SK-N-SH (cell line): ENCODE results near the gene ST3GAL6. TPM values are rescaled to one million over a fixed set of nuclear protein-coding genes. Genes with fewer than 3 reads are reported as not detected.
A peak's percentile ranks its signal among the peaks of the same experiment; 100 is the strongest.

Experiments
- CTCF ChIA-PET: fragments of 300-600, 350-600 bp; formaldehyde crosslinking; extraction: SDS; loops from one replicate; lab custom pipeline; 2021; lab: Yijun Ruan, JAX
- POLR2A ChIA-PET: fragments of 350-600 bp; sonication (Branson Sonifier 250); formaldehyde crosslinking; extraction: SDS; loops from one replicate; lab custom pipeline; 2020; ENCODE audit warnings: antibody characterized with exemption, inconsistent platforms; lab: Yijun Ruan, JAX
- DNase-seq: peaks from one replicate; pipeline ENCODE4 v3.0.0; 2012
- H2AFZ ChIP-seq: fragments of 200-600 bp; sonication (generic); 2 replicates; pipeline ENCODE4 v1.8.1; 2016; ENCODE audit warnings: antibody characterized with exemption, mild to moderate bottlenecking, low read depth
- H3F3A ChIP-seq: fragments of 200-600 bp; sonication (generic); replicated peaks from 2 replicates; pipeline ENCODE3; 2016; ENCODE audit warnings: antibody characterized with exemption, mild to moderate bottlenecking; ENCODE audit not compliant: insufficient read depth
- H3K27ac ChIP-seq, 2 experiments: fragments of 200-500 bp in 1 of 2; fragments of 200-600 bp in 1 of 2; sonication (Bioruptor generic) in 1 of 2; sonication (generic), shearing (Covaris generic) in 1 of 2; 2 replicates each; pipeline versions ENCODE4 v1.5.1 to v1.6.1; 2014 to 2016; ENCODE audit warnings: low read depth in 2 of 2, inconsistent platforms in 1 of 2, low read length in 1 of 2, mild to moderate bottlenecking in 1 of 2, mixed read lengths in 1 of 2
- H3K27me3 ChIP-seq: fragments of 200-600 bp; sonication (generic), shearing (Covaris generic); 2 replicates; pipeline ENCODE4 v1.6.1; 2016; ENCODE audit warnings: mixed run types; ENCODE audit not compliant: insufficient read depth
- H3K36me3 ChIP-seq, 2 experiments: fragments of 200-500 bp in 1 of 2; fragments of 200-600 bp in 1 of 2; sonication (Bioruptor generic) in 1 of 2; sonication (generic) in 1 of 2; replicated peaks in 1 of 2; 2 replicates each; pipeline versions ENCODE3 to v1.5.1; 2014 to 2016; ENCODE audit warnings: low read length in 1 of 2, mild to moderate bottlenecking in 1 of 2; ENCODE audit not compliant: insufficient read depth in 2 of 2, control insufficient read depth in 1 of 2
- H3K4me1 ChIP-seq, 2 experiments: fragments of 200-500 bp in 1 of 2; fragments of 200-600 bp in 1 of 2; sonication (Bioruptor generic) in 1 of 2; sonication (generic), shearing (Covaris generic) in 1 of 2; 2 replicates each; pipeline versions ENCODE4 v1.5.1 to v1.6.1; 2014 to 2016; ENCODE audit warnings: low read depth in 1 of 2, low read length in 1 of 2, mixed run types in 1 of 2; ENCODE audit not compliant: insufficient read depth in 2 of 2, control insufficient read depth in 1 of 2
- H3K4me2 ChIP-seq: fragments of 200-600 bp; sonication (generic), shearing (Covaris generic); 2 replicates; pipeline ENCODE4 v1.6.1; 2017; ENCODE audit warnings: mixed run types
- H3K4me3 ChIP-seq, 2 experiments: fragments of 200-500 bp in 1 of 2; fragments of 200-600 bp in 1 of 2; sonication (Bioruptor generic) in 1 of 2; sonication (generic), shearing (Covaris generic) in 1 of 2; 2 replicates each; pipeline versions ENCODE4 v1.5.1 to v1.8.1; 2014 to 2016; ENCODE audit warnings: low read depth in 2 of 2, inconsistent platforms in 1 of 2, low read length in 1 of 2, mild to moderate bottlenecking in 1 of 2, mixed read lengths in 1 of 2, moderate library complexity in 1 of 2
- H3K79me2 ChIP-seq: fragments of 200-600 bp; sonication (generic); 2 replicates; pipeline ENCODE4 v1.8.1; 2017; ENCODE audit warnings: mild to moderate bottlenecking; ENCODE audit not compliant: insufficient read depth
- H3K9ac ChIP-seq: fragments of 200-600 bp; sonication (generic); 2 replicates; pipeline ENCODE4 v1.6.1; 2017; ENCODE audit warnings: mixed run types
- H3K9me2 ChIP-seq: fragments of 200-600 bp; sonication (generic); 2 replicates; pipeline ENCODE4 v1.6.1; 2017; ENCODE audit warnings: mixed run types
- H3K9me3 ChIP-seq: fragments of 200-600 bp; sonication (generic); 2 replicates; pipeline ENCODE4 v1.6.1; 2017; ENCODE audit warnings: mixed run types, mild to moderate bottlenecking, moderate library complexity
- H4K20me1 ChIP-seq: fragments of 200-600 bp; sonication (generic); 2 replicates; pipeline ENCODE4 v1.6.1; 2017; ENCODE audit warnings: mild to moderate bottlenecking, mixed run types; ENCODE audit not compliant: insufficient read depth
- CHD2 ChIP-seq: fragments of 150-350 bp; IDR thresholded peaks from 2 replicates; pipeline ENCODE4 v1.6.1; 2018; ENCODE audit warnings: low read length; ENCODE audit not compliant: partially characterized antibody
- EP300 ChIP-seq, 2 experiments: IDR thresholded peaks; 2 replicates each; pipeline versions ENCODE4 v1.4.0 to v1.6.1; 2012; ENCODE audit warnings: borderline replicate concordance in 1 of 2, low read depth in 1 of 2, low read length in 1 of 2
- GABPA ChIP-seq: IDR thresholded peaks from 2 replicates; pipeline ENCODE4 v1.4.0; 2012; ENCODE audit warnings: low read depth, mild to moderate bottlenecking
- GATA2 ChIP-seq: sonication (generic); formaldehyde crosslinking; IDR thresholded peaks from 2 replicates; pipeline ENCODE4 v1.5.0; 2020; ENCODE audit warnings: mild to moderate bottlenecking, missing genetic modification reagents
- JUND ChIP-seq: IDR thresholded peaks from 2 replicates; pipeline ENCODE4 v1.4.0; 2012
- NFIC ChIP-seq: IDR thresholded peaks from 2 replicates; pipeline ENCODE4 v1.4.0; 2012; ENCODE audit warnings: borderline replicate concordance
- POLR2AphosphoS5 ChIP-seq: IDR thresholded peaks from 2 replicates; pipeline ENCODE4 v1.6.1; 2012; ENCODE audit warnings: low read depth, low read length
- RAD21 ChIP-seq: IDR thresholded peaks from 2 replicates; pipeline ENCODE4 v1.6.1; 2012; ENCODE audit warnings: mild to moderate bottlenecking, low read length
- RFX5 ChIP-seq: IDR thresholded peaks from 2 replicates; pipeline ENCODE4 v1.6.1; 2012; ENCODE audit warnings: mild to moderate bottlenecking, improper control_type of control experiment, low read length
- SIN3A ChIP-seq: IDR thresholded peaks from 2 replicates; pipeline ENCODE4 v1.6.1; 2012; ENCODE audit warnings: low read depth, mild to moderate bottlenecking, low read length, moderate library complexity, borderline replicate concordance
- SMC3 ChIP-seq: IDR thresholded peaks from 2 replicates; pipeline ENCODE4 v1.6.1; 2012; ENCODE audit warnings: low read depth, low read length, improper control_type of control experiment
- TCF12 ChIP-seq: IDR thresholded peaks from 2 replicates; pipeline ENCODE4 v1.4.0; 2012
- TEAD4 ChIP-seq: IDR thresholded peaks from 2 replicates; pipeline ENCODE4 v1.4.0; 2012; ENCODE audit warnings: mild to moderate bottlenecking, borderline replicate concordance; ENCODE audit not compliant: insufficient read depth
- YY1 ChIP-seq: IDR thresholded peaks from 2 replicates; pipeline ENCODE4 v1.4.0; 2012; ENCODE audit warnings: low read depth, mild to moderate bottlenecking
- WGBS: methylation state at CpG from one replicate; pipeline ENCODE4 v1.1.6; 2017; ENCODE audit warnings: low lambda C conversion rate; 5-methylcytosine and 5-hydroxymethylcytosine counted together
- polyA plus RNA-seq, 3 experiments: library from polyadenylated mRNA; depleted of rRNA; stranded (reverse); fragments of >200 nt; gene quantifications; 2 replicates each; pipeline ENCODE4 v1.2.3, GENCODE V29; 2012
- TF ChIP-seq, protein P1 (sequence below): fragments of 150-350 bp; IDR thresholded peaks from 2 replicates; pipeline ENCODE4 v1.6.1; 2017; ENCODE audit warnings: antibody characterized with exemption, low read length, low read depth, borderline replicate concordance
- TF ChIP-seq, protein P2 (sequence below): IDR thresholded peaks from 2 replicates; pipeline ENCODE4 v1.4.0; 2012; ENCODE audit warnings: low read depth, borderline replicate concordance
- TF ChIP-seq, protein P3 (sequence below): fragments of 150-350 bp; IDR thresholded peaks from 2 replicates; pipeline ENCODE4 v1.6.1; 2016; ENCODE audit warnings: mild to moderate bottlenecking, low read depth, low read length
- TF ChIP-seq, protein P4 (sequence below): IDR thresholded peaks from 2 replicates; pipeline ENCODE4 v1.4.0; 2012; ENCODE audit warnings: low read depth, borderline replicate concordance

The ST3GAL6 gene
- polyA plus RNA-seq, 1 of the 3 experiments (the other 2 are of a cell fraction): 16.3 TPM

DNA sequence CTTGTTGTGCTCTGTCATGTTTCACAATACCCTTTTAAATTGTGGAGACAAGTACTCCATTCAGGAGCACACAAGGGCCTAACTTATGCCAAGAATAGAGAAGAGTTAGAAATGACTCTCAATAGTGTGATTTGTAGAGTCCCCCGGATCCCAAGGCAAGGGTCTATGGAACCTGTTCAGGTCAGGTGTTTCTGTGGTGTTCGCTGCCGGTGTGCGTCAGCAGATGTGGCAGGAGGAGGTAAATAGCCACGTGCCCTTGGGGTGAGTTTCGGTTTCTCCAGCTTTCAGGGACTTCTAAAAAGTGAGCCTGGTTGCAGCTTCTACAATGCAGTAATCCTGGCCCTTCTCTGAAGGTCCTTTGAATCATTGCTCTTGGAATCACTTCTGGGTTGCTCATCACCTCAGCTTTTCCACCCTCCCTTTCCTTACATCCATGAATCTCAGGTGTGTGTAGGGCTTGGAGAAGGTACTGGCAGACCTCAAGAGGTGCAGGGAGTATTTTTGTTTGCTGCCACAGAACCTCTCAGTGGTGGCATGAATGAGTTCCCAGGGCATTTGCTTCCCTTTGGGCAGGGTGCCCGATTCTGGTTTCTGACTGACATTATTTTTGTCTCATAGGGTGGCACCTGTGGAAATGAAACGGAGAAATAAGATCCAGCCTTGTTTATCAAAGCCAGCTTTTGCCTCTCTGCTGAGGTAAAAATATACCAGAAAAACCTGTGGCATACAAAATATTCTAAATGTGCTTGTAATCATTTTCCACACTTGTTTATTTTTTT is 7.3 kb downstream of the ST3GAL6 start:
- CTCF ChIA-PET: interaction anchor here (1.1 to 2.4 kb wide), 4 partner anchors 12 to 169 kb away, joined by 4 to 12 read pairs (median 5); no protein-coding TSS in a partner anchor
- DNase-seq: no peak
- peaks cover 26% of the 10 kb centered on the region; the same call in 1 of the 2 replicates for H3K79me2 ChIP-seq

More for the DNA sequence above, 7.3 kb downstream of the ST3GAL6 start:
- Histone ChIP-seq H2AFZ (no peak overlapping the region), H3K9me3 (no peaks in the 10 kb centered on the region), H3K4me1 (peaks cover 4 to 24% of the 10 kb centered on the region in 2 experiments; a peak in 3 of 4 replicates), H3K36me3 (peaks cover 5 to 33% of the 10 kb centered on the region in 2 experiments), H3K4me2 (no peak overlapping the region), H3K4me3 (no peak overlapping the region), H3K27ac (peak overlapping the region in 1 of 2 experiments; percentile 14; a peak in 1 of 4 replicates), H3K9me2 (no peaks in the 10 kb centered on the region), H3K9ac (no peak overlapping the region), H3F3A (peaks cover 8% of the 10 kb centered on the region), H4K20me1 (no peaks in the 10 kb centered on the region), H3K27me3 (no peaks in the 10 kb centered on the region)
- no peak for TF ChIP-seq NFIC
- no peak for TF ChIP-seq GABPA
- no peak for TF ChIP-seq EP300 (IDR thresholded peaks at IDR 0.05; ENCODE audit: borderline replicate concordance in 1 of 2, low read depth in 1 of 2, low read length in 1 of 2)
- no peak for TF ChIP-seq CHD2
- TF ChIP-seq, protein P1, sequence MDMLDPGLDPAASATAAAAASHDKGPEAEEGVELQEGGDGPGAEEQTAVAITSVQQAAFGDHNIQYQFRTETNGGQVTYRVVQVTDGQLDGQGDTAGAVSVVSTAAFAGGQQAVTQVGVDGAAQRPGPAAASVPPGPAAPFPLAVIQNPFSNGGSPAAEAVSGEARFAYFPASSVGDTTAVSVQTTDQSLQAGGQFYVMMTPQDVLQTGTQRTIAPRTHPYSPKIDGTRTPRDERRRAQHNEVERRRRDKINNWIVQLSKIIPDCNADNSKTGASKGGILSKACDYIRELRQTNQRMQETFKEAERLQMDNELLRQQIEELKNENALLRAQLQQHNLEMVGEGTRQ: no peak
- no peak for TF ChIP-seq POLR2AphosphoS5
- TF ChIP-seq, protein P2, sequence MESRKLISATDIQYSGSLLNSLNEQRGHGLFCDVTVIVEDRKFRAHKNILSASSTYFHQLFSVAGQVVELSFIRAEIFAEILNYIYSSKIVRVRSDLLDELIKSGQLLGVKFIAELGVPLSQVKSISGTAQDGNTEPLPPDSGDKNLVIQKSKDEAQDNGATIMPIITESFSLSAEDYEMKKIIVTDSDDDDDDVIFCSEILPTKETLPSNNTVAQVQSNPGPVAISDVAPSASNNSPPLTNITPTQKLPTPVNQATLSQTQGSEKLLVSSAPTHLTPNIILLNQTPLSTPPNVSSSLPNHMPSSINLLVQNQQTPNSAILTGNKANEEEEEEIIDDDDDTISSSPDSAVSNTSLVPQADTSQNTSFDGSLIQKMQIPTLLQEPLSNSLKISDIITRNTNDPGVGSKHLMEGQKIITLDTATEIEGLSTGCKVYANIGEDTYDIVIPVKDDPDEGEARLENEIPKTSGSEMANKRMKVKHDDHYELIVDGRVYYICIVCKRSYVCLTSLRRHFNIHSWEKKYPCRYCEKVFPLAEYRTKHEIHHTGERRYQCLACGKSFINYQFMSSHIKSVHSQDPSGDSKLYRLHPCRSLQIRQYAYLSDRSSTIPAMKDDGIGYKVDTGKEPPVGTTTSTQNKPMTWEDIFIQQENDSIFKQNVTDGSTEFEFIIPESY: no peak
- no peak for TF ChIP-seq RAD21
- TF ChIP-seq YY1: no peak
- TF ChIP-seq, protein P3, sequence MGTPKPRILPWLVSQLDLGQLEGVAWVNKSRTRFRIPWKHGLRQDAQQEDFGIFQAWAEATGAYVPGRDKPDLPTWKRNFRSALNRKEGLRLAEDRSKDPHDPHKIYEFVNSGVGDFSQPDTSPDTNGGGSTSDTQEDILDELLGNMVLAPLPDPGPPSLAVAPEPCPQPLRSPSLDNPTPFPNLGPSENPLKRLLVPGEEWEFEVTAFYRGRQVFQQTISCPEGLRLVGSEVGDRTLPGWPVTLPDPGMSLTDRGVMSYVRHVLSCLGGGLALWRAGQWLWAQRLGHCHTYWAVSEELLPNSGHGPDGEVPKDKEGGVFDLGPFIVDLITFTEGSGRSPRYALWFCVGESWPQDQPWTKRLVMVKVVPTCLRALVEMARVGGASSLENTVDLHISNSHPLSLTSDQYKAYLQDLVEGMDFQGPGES: no peak
- no peak for TF ChIP-seq TEAD4
- TF ChIP-seq SMC3: no peak
- TF ChIP-seq GATA2 (CRISPR knock-in tag): no peak
- no peak for TF ChIP-seq JUND
- no peak for TF ChIP-seq TCF12
- no peak for TF ChIP-seq SIN3A
- TF ChIP-seq, protein P4, sequence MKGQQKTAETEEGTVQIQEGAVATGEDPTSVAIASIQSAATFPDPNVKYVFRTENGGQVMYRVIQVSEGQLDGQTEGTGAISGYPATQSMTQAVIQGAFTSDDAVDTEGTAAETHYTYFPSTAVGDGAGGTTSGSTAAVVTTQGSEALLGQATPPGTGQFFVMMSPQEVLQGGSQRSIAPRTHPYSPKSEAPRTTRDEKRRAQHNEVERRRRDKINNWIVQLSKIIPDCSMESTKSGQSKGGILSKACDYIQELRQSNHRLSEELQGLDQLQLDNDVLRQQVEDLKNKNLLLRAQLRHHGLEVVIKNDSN: no peak
- TF ChIP-seq RFX5: no peak
- POLR2A ChIA-PET: interaction anchor here (1.1 kb wide), 1 partner anchor 38 kb away, joined by 4 read pairs; no protein-coding TSS in a partner anchor
- WGBS: 83% methylated on average over 8 of the region's 8 CpGs
